Ectodermal cell (in vitro differentiated cells): ENCODE data around the gene SSTR5.

Experiments
- H3K27ac ChIP-seq: 2 replicates; pipeline ENCODE4 v1.7.0; 2013; ENCODE audit warnings: mild to moderate bottlenecking, low read depth, low read length; ENCODE audit not compliant: insufficient read depth, poor library complexity, severe bottlenecking
- H3K27me3 ChIP-seq: 2 replicates; pipeline ENCODE4 v1.7.0; 2013; ENCODE audit warnings: mild to moderate bottlenecking, low read length; ENCODE audit not compliant: insufficient read depth, control insufficient read depth, poor library complexity, severe bottlenecking
- H3K36me3 ChIP-seq: one replicate; pipeline ENCODE4 v1.7.0; 2013; ENCODE audit warnings: low read length; ENCODE audit not compliant: control insufficient read depth, insufficient read depth
- H3K4me1 ChIP-seq: one replicate; pipeline ENCODE4 v1.7.0; 2013; ENCODE audit warnings: low read length; ENCODE audit not compliant: control insufficient read depth, insufficient read depth
- H3K4me3 ChIP-seq: 2 replicates; pipeline ENCODE4 v1.7.0; 2013; ENCODE audit warnings: low read depth, low read length, control low read depth; ENCODE audit not compliant: insufficient read depth
- H3K9me3 ChIP-seq: 2 replicates; pipeline ENCODE4 v1.7.0; 2013; ENCODE audit warnings: mild to moderate bottlenecking, low read length, moderate library complexity; ENCODE audit not compliant: control insufficient read depth
- WGBS, 2 experiments: methylation state at CpG; one replicate each; pipeline ENCODE4 v1.1.7; 2013; ENCODE audit warnings: missing lambda C conversion rate in 2 of 2; 5-methylcytosine and 5-hydroxymethylcytosine counted together

The SSTR5 gene

GRCh38 chr16:1039762-1040161 lies 32.8 kb upstream of the SSTR5 start:
- 87 to 89% methylated on average over 11 of the region's 11 CpGs for WGBS, 2 experiments
- Histone ChIP-seq H3K9me3 (no peaks in the 10 kb centered on the region), H3K27me3 (no peaks in the 10 kb centered on the region), H3K27ac (no peak overlapping the region), H3K4me1 (peaks cover 14% of the 10 kb centered on the region), H3K36me3 (no peaks in the 10 kb centered on the region), H3K4me3 (no peak overlapping the region)

- WGBS, 2 experiments: 90 to 92% methylated on average over 29 of the region's 29 CpGs
- Histone ChIP-seq H3K27ac (no peak overlapping the region), H3K9me3 (no peaks in the 10 kb centered on the region), H3K27me3 (no peaks in the 10 kb centered on the region), H3K4me3 (no peak overlapping the region), H3K4me1 (peaks cover 14% of the 10 kb centered on the region), H3K36me3 (no peaks in the 10 kb centered on the region)
These were observed 32.2 kb upstream of the SSTR5 start for GRCh38 chr16:1040346-1040745.

- WGBS, 2 experiments: 88% methylated on average over 15 of the region's 15 CpGs
- Histone ChIP-seq H3K27me3 (no peaks in the 10 kb centered on the region), H3K4me1 (peaks cover 2% of the 10 kb centered on the region), H3K9me3 (no peaks in the 10 kb centered on the region), H3K4me3 (no peak overlapping the region), H3K36me3 (no peaks in the 10 kb centered on the region), H3K27ac (no peak overlapping the region)
These were observed 30.4 kb upstream of the SSTR5 start for GRCh38 chr16:1042049-1042744.

- Histone ChIP-seq H3K9me3 (no peaks in the 10 kb centered on the region), H3K27ac (no peak overlapping the region), H3K36me3 (no peaks in the 10 kb centered on the region), H3K4me3 (no peak overlapping the region), H3K4me1 (peaks cover under 1% of the 10 kb centered on the region), H3K27me3 (no peaks in the 10 kb centered on the region)
- WGBS, 2 experiments: 86 to 87% methylated on average over 19 of the region's 19 CpGs
These were observed 29.7 kb upstream of the SSTR5 start for GRCh38 chr16:1042866-1043265.

- no peak overlapping the region for H3K4me3 ChIP-seq
- no peak overlapping the region for H3K27ac ChIP-seq
- peaks cover 11% of the 10 kb centered on the region for H3K4me1 ChIP-seq
- no peaks in the 10 kb centered on the region for H3K36me3 ChIP-seq
- WGBS, 2 experiments: 86 to 88% methylated on average over 37 to 40 of the region's 40 CpGs
- H3K9me3 ChIP-seq: no peaks in the 10 kb centered on the region
- H3K27me3 ChIP-seq: no peaks in the 10 kb centered on the region
These were observed 28.6 kb upstream of the SSTR5 start for GRCh38 chr16:1043881-1044451.

- Histone ChIP-seq H3K27ac (no peak overlapping the region), H3K27me3 (no peaks in the 10 kb centered on the region), H3K9me3 (no peaks in the 10 kb centered on the region), H3K36me3 (no peaks in the 10 kb centered on the region), H3K4me1 (peaks cover 15% of the 10 kb centered on the region), H3K4me3 (no peak overlapping the region)
- 89 to 91% methylated on average over 43 of the region's 43 CpGs for WGBS, 2 experiments
These were observed 27.9 kb upstream of the SSTR5 start for GRCh38 chr16:1044460-1045309.

GRCh38 chr16:1045310-1045992 lies 27.1 kb upstream of the SSTR5 start:
- no peaks in the 10 kb centered on the region for H3K27me3 ChIP-seq
- 85 to 86% methylated on average over 38 of the region's 38 CpGs for WGBS, 2 experiments
- no peak overlapping the region for H3K27ac ChIP-seq
- H3K9me3 ChIP-seq: no peaks in the 10 kb centered on the region
- peaks cover 15% of the 10 kb centered on the region for H3K4me1 ChIP-seq
- no peaks in the 10 kb centered on the region for H3K36me3 ChIP-seq
- H3K4me3 ChIP-seq: no peak overlapping the region

GRCh38 chr16:1045993-1046911 lies 26.3 kb upstream of the SSTR5 start:
- H3K4me3 ChIP-seq: no peak overlapping the region
- H3K36me3 ChIP-seq: no peaks in the 10 kb centered on the region
- no peak overlapping the region for H3K27ac ChIP-seq
- H3K4me1 ChIP-seq: peaks cover 15% of the 10 kb centered on the region
- no peaks in the 10 kb centered on the region for H3K9me3 ChIP-seq
- WGBS, 2 experiments: 94 to 95% methylated on average over 49 of the region's 49 CpGs
- H3K27me3 ChIP-seq: no peaks in the 10 kb centered on the region

GRCh38 chr16:1047123-1047522 lies 25.4 kb upstream of the SSTR5 start:
- Histone ChIP-seq H3K27me3 (no peaks in the 10 kb centered on the region), H3K9me3 (no peaks in the 10 kb centered on the region), H3K4me3 (no peak overlapping the region), H3K27ac (no peak overlapping the region), H3K4me1 (peaks cover 15% of the 10 kb centered on the region), H3K36me3 (no peaks in the 10 kb centered on the region)
- 92 to 95% methylated on average over 9 of the region's 9 CpGs for WGBS, 2 experiments
